ENCODE data around the gene BEST1. TPM values are rescaled to one million over a fixed set of nuclear protein-coding genes. Genes with fewer than 3 reads are reported as not detected.

The BEST1 gene
- total and polyA plus RNA-seq, 2 of the 13 experiments (the other 11 are each of a cell fraction or from before 2014, with no cell fraction given), result 0.09 to 0.65 TPM

DNA sequence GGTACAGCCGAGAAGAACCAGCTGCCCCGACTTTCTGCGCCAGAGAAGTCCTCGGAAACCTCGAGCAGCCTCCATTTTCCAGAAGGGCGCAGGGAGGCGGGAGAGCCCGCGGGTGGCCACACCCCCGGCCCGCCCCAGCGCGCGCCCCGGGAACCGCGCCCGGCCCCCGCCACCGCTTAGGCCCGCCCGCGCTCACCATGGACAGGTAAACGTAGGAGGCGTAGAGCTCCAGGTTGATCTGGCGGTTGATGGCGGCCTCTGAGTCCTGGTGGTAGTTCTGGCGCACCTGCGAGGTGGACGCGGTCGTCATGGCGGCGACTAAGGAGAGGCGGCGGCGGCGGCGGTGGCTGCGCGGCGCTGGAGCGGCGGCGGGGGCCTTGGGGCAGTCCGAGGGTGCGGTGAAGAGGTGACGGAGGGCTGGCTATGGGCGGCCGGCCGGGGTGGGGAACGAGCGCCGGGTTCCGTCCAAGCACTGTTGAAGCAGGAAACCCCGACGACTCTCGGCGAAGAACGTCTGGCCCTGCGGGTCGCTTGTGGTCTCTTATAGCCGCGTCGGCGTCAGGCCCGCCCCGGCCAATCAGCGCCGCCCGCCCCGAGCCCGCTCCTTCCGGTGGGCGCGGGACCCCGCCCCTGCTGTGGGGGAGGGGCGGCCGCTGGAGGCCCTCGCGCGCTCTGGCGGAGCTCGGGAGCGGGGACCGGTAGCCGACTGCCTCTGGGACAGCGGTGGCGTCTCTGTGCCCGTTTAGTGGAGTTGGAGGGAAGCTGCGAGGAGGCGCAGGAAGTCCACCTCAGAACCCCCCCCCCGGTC is 17.2 kb downstream of the BEST1 start, which contains the start of gene FTH1 (continued):
- TF ChIP-seq ATF4 (CRISPR knock-in tag; IDR thresholded peaks at IDR 0.05), result peak in 1 of 2 experiments; percentile 72; a peak in 2 of 4 replicates
- TF ChIP-seq SALL1 (CRISPR knock-in tag; IDR thresholded peaks at IDR 0.05), result peak; percentile 84
- TF ChIP-seq ZUFSP (CRISPR knock-in tag; IDR thresholded peaks at IDR 0.05; ENCODE audit: borderline replicate concordance), result no peak
- TF ChIP-seq ZBTB20 (CRISPR knock-in tag; IDR thresholded peaks at IDR 0.05; ENCODE audit: borderline replicate concordance, low read depth), result no peak
- TF ChIP-seq MAZ (IDR thresholded peaks at IDR 0.05; ENCODE audit: borderline replicate concordance, low read depth, low read length), result peak; percentile 92
- TF ChIP-seq MAZ (CRISPR knock-in tag; IDR thresholded peaks at IDR 0.05; ENCODE audit: low read depth), result peak; percentile 80
- no peak for TF ChIP-seq NPAS2 (CRISPR knock-in tag; IDR thresholded peaks at IDR 0.05; ENCODE audit: borderline replicate concordance)
- TF ChIP-seq MYNN (CRISPR knock-in tag; IDR thresholded peaks at IDR 0.05; ENCODE audit: low read depth), result no peak
- TF ChIP-seq TFE3 (CRISPR knock-in tag; IDR thresholded peaks at IDR 0.05), result no peak; the same call in 1 of the 2 replicates
- TF ChIP-seq ZNF841 (CRISPR knock-in tag; IDR thresholded peaks at IDR 0.05; ENCODE audit: borderline replicate concordance), result peak; percentile 79; the same call in 1 of the 2 replicates
- TF ChIP-seq TCF7 (IDR thresholded peaks at IDR 0.05; ENCODE audit: low read depth), result no peak
- TF ChIP-seq, protein P1, sequence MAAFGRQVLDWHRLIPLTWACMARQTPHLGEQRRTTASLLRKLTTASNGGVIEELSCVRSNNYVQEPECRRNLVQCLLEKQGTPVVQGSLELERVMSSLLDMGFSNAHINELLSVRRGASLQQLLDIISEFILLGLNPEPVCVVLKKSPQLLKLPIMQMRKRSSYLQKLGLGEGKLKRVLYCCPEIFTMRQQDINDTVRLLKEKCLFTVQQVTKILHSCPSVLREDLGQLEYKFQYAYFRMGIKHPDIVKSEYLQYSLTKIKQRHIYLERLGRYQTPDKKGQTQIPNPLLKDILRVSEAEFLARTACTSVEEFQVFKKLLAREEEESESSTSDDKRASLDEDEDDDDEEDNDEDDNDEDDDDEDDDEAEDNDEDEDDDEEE (CRISPR knock-in tag; IDR thresholded peaks at IDR 0.05), result 0 out of 2 replicates have a peak, but pooled peaks have one; percentile 61
- peak; percentile 50; the same call in 1 of the 2 replicates for TF ChIP-seq NAIF1 (CRISPR knock-in tag; IDR thresholded peaks at IDR 0.05; ENCODE audit: borderline replicate concordance)
- TF ChIP-seq ZNF101 (CRISPR knock-in tag; IDR thresholded peaks at IDR 0.05; ENCODE audit: borderline replicate concordance, low read depth), result 0 out of 2 replicates have a peak, but pooled peaks have one; percentile 37
- TF ChIP-seq PAF1 (CRISPR knock-in tag; IDR thresholded peaks at IDR 0.05), result no peak
- no peak for TF ChIP-seq RNF2 (conservative IDR thresholded peaks at IDR 0.05; ENCODE audit: low read depth)
- TF ChIP-seq ZBTB38 (CRISPR knock-in tag; IDR thresholded peaks at IDR 0.05), result peak; percentile 63; the same call in 1 of the 2 replicates
- TF ChIP-seq HINFP (CRISPR knock-in tag; IDR thresholded peaks at IDR 0.05; ENCODE audit: low read depth), result no peak
- no peak for TF ChIP-seq NR2F6 (IDR thresholded peaks at IDR 0.05)
- TF ChIP-seq NR2F6 (CRISPR knock-in tag; IDR thresholded peaks at IDR 0.05), result peak; percentile 39; the same call in 1 of the 2 replicates
- no peak; the same call in 1 of the 2 replicates for TF ChIP-seq SMAD9 (CRISPR knock-in tag; IDR thresholded peaks at IDR 0.05)
- TF ChIP-seq ZNF713 (CRISPR knock-in tag; IDR thresholded peaks at IDR 0.05), result peak; percentile 92; the same call in 1 of the 2 replicates
